ENCODE measurements around the gene SPOCK2. TPM values are rescaled to one million over a fixed set of nuclear protein-coding genes. Genes with fewer than 3 reads are reported as not detected.

Gene SPOCK2
- total RNA-seq, 1 donor from 2014 or later, result 0.54 TPM

- no peak for TF ChIP-seq CTCF (IDR thresholded peaks at IDR 0.05)
- Mint-ChIP-seq H3K4me3 (ENCODE audit: unreplicated experiment) (no peak overlapping the region), H3K27me3 (ENCODE audit: unreplicated experiment) (no peaks in the 10 kb centered on the region), H3K27ac (ENCODE audit: unreplicated experiment) (peak overlapping the region; percentile 39), H3K36me3 (ENCODE audit: unreplicated experiment) (peaks cover 33% of the 10 kb centered on the region), H3K4me1 (ENCODE audit: unreplicated experiment) (peaks cover 22% of the 10 kb centered on the region), H3K9me3 (ENCODE audit: unreplicated experiment) (no peaks in the 10 kb centered on the region)
- DNase-seq (ENCODE audit: extremely low spot score, unreplicated experiment), result peak; percentile 34
Measured at GRCh38 chr10:72097448-72098300, 9.3 kb upstream of the SPOCK2 start.

GRCh38 chr10:72096115-72097000, 8.0 kb upstream of the SPOCK2 start:
- H3K4me3 Mint-ChIP-seq (ENCODE audit: unreplicated experiment), result no peak overlapping the region
- H3K27me3 Mint-ChIP-seq (ENCODE audit: unreplicated experiment), result no peaks in the 10 kb centered on the region
- TF ChIP-seq CTCF (IDR thresholded peaks at IDR 0.05), result peak; percentile 25
- DNase-seq (ENCODE audit: extremely low spot score, unreplicated experiment), result peak; percentile 62
- peak overlapping the region; percentile 65 for H3K27ac Mint-ChIP-seq (ENCODE audit: unreplicated experiment)
- H3K4me1 Mint-ChIP-seq (ENCODE audit: unreplicated experiment), result peaks cover 22% of the 10 kb centered on the region
- H3K36me3 Mint-ChIP-seq (ENCODE audit: unreplicated experiment), result peaks cover 24% of the 10 kb centered on the region
- no peaks in the 10 kb centered on the region for H3K9me3 Mint-ChIP-seq (ENCODE audit: unreplicated experiment)

- H3K4me3 Mint-ChIP-seq (ENCODE audit: unreplicated experiment), result no peak overlapping the region
- H3K27me3 Mint-ChIP-seq (ENCODE audit: unreplicated experiment), result peaks cover 2% of the 10 kb centered on the region
- DNase-seq (ENCODE audit: extremely low spot score, unreplicated experiment), result peak; percentile 34
- no peaks in the 10 kb centered on the region for H3K9me3 Mint-ChIP-seq (ENCODE audit: unreplicated experiment)
- H3K4me1 Mint-ChIP-seq (ENCODE audit: unreplicated experiment), result peaks cover 22% of the 10 kb centered on the region
- no peak for TF ChIP-seq CTCF (IDR thresholded peaks at IDR 0.05)
- H3K27ac Mint-ChIP-seq (ENCODE audit: unreplicated experiment), result no peak overlapping the region
- peaks cover 17% of the 10 kb centered on the region for H3K36me3 Mint-ChIP-seq (ENCODE audit: unreplicated experiment)
Measured at GRCh38 chr10:72095195-72095594, 6.8 kb upstream of the SPOCK2 start.

GRCh38 chr10:72094574-72094973, 6.2 kb upstream of the SPOCK2 start:
- Mint-ChIP-seq H3K27ac (ENCODE audit: unreplicated experiment) (no peak overlapping the region), H3K36me3 (ENCODE audit: unreplicated experiment) (peaks cover 14% of the 10 kb centered on the region), H3K27me3 (ENCODE audit: unreplicated experiment) (peaks cover 5% of the 10 kb centered on the region), H3K4me3 (ENCODE audit: unreplicated experiment) (no peak overlapping the region), H3K4me1 (ENCODE audit: unreplicated experiment) (peaks cover 22% of the 10 kb centered on the region), H3K9me3 (ENCODE audit: unreplicated experiment) (no peaks in the 10 kb centered on the region)
- TF ChIP-seq CTCF (IDR thresholded peaks at IDR 0.05), result no peak
- DNase-seq (ENCODE audit: extremely low spot score, unreplicated experiment), result peak; percentile 0

- DNase-seq (ENCODE audit: extremely low spot score, unreplicated experiment), result peak; percentile 2
- Mint-ChIP-seq H3K9me3 (ENCODE audit: unreplicated experiment) (no peaks in the 10 kb centered on the region), H3K27me3 (ENCODE audit: unreplicated experiment) (peaks cover 9% of the 10 kb centered on the region), H3K27ac (ENCODE audit: unreplicated experiment) (no peak overlapping the region), H3K36me3 (ENCODE audit: unreplicated experiment) (peaks cover 14% of the 10 kb centered on the region), H3K4me1 (ENCODE audit: unreplicated experiment) (peaks cover 24% of the 10 kb centered on the region), H3K4me3 (ENCODE audit: unreplicated experiment) (no peak overlapping the region)
- TF ChIP-seq CTCF (IDR thresholded peaks at IDR 0.05), result no peak
Measured at GRCh38 chr10:72093450-72093849, 5.1 kb upstream of the SPOCK2 start.
